PC-3 (cell line): ENCODE data around the gene FAM171A1.

ENCODE experiments used
- EZH2 ChIP-seq: fragments of 300-600 bp; sonication (generic); IDR thresholded peaks from one replicate; pipeline ENCODE4 v1.6.1; 2017; ENCODE audit warnings: antibody characterized with exemption, mild to moderate bottlenecking, low read length; ENCODE audit not compliant: unreplicated experiment
- EZH2phosphoT487 ChIP-seq: fragments of 300-600 bp; sonication (generic); IDR thresholded peaks from 2 replicates; pipeline ENCODE4 v1.6.1; 2018; ENCODE audit warnings: mild to moderate bottlenecking, antibody characterized with exemption, low read length, borderline replicate concordance
- TF ChIP-seq, protein P1 (sequence below): fragments of 300-600 bp; sonication (generic); conservative IDR thresholded peaks from 2 replicates; pipeline ENCODE4 v1.5.1; 2017; ENCODE audit warnings: antibody characterized with exemption, low read depth, mild to moderate bottlenecking, low read length

DNA sequence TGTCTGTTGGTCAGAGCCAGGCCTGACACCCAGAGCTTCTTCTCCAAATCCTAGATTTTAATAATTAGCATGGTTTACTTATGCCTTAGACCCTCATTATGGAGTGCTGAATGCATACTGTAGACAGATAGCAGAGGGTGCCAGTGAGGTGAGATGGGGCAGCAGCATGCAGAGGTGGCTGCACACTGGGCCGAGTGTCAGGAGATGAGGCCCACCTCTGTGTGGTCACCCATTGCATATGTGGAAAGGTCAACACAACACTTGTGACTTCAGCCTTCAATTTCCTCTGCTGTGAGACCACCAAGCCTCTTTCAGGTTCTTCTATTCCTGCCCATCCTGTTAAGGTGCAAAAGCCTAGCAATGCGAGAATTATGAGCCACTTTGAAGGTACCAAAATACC is 162.9 kb downstream of the FAM171A1 start:
- TF ChIP-seq, protein P1, sequence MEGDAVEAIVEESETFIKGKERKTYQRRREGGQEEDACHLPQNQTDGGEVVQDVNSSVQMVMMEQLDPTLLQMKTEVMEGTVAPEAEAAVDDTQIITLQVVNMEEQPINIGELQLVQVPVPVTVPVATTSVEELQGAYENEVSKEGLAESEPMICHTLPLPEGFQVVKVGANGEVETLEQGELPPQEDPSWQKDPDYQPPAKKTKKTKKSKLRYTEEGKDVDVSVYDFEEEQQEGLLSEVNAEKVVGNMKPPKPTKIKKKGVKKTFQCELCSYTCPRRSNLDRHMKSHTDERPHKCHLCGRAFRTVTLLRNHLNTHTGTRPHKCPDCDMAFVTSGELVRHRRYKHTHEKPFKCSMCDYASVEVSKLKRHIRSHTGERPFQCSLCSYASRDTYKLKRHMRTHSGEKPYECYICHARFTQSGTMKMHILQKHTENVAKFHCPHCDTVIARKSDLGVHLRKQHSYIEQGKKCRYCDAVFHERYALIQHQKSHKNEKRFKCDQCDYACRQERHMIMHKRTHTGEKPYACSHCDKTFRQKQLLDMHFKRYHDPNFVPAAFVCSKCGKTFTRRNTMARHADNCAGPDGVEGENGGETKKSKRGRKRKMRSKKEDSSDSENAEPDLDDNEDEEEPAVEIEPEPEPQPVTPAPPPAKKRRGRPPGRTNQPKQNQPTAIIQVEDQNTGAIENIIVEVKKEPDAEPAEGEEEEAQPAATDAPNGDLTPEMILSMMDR = no peak
- no peak for TF ChIP-seq EZH2phosphoT487
- TF ChIP-seq EZH2 = no peak
